ENCODE results near the gene PCNX2.

PCNX2 gene

GRCh38 chr1:233255145-233255544, 40.4 kb downstream of the PCNX2 start:
- Histone ChIP-seq H3K27me3 (ENCODE audit: insufficient read depth, poor library complexity, severe bottlenecking) (no peaks in the 10 kb centered on the region), H3K4me3 (ENCODE audit: severe bottlenecking) (no peak overlapping the region), H3K4me1 (ENCODE audit: insufficient read depth, poor library complexity, severe bottlenecking) (no peaks in the 10 kb centered on the region), H3K9me3 (ENCODE audit: severe bottlenecking) (no peaks in the 10 kb centered on the region), H3K27ac (ENCODE audit: poor library complexity, severe bottlenecking) (no peak overlapping the region), H3K36me3 (ENCODE audit: low read depth) (peaks cover 52% of the 10 kb centered on the region)
- TF ChIP-seq CTCF (IDR thresholded peaks at IDR 0.05; ENCODE audit: poor library complexity, severe bottlenecking) = no peak
- ATAC-seq (ENCODE audit: low read depth) (no peak), DNase-seq (ENCODE audit: low spot score) (no peak)

- Histone ChIP-seq H3K4me3 (ENCODE audit: severe bottlenecking) (no peak overlapping the region), H3K36me3 (ENCODE audit: low read depth) (peaks cover 48% of the 10 kb centered on the region), H3K27me3 (ENCODE audit: insufficient read depth, poor library complexity, severe bottlenecking) (no peaks in the 10 kb centered on the region), H3K4me1 (ENCODE audit: insufficient read depth, poor library complexity, severe bottlenecking) (no peaks in the 10 kb centered on the region), H3K9me3 (ENCODE audit: severe bottlenecking) (no peaks in the 10 kb centered on the region), H3K27ac (ENCODE audit: poor library complexity, severe bottlenecking) (no peak overlapping the region)
- ATAC-seq (ENCODE audit: low read depth) = no peak
- TF ChIP-seq CTCF (IDR thresholded peaks at IDR 0.05; ENCODE audit: poor library complexity, severe bottlenecking) = no peak
- no peak for DNase-seq (ENCODE audit: low spot score)
These were observed 41.6 kb downstream of the PCNX2 start for GRCh38 chr1:233253832-233254331.

GRCh38 chr1:233253231-233253831, 42.2 kb downstream of the PCNX2 start:
- peaks cover 46% of the 10 kb centered on the region for H3K36me3 ChIP-seq (ENCODE audit: low read depth)
- no peak for ATAC-seq (ENCODE audit: low read depth)
- H3K4me3 ChIP-seq (ENCODE audit: severe bottlenecking) = no peak overlapping the region
- H3K9me3 ChIP-seq (ENCODE audit: severe bottlenecking) = no peaks in the 10 kb centered on the region
- H3K27ac ChIP-seq (ENCODE audit: poor library complexity, severe bottlenecking) = no peak overlapping the region
- H3K4me1 ChIP-seq (ENCODE audit: insufficient read depth, poor library complexity, severe bottlenecking) = no peaks in the 10 kb centered on the region
- DNase-seq (ENCODE audit: low spot score) = no peak
- H3K27me3 ChIP-seq (ENCODE audit: insufficient read depth, poor library complexity, severe bottlenecking) = no peaks in the 10 kb centered on the region
- TF ChIP-seq CTCF (IDR thresholded peaks at IDR 0.05; ENCODE audit: poor library complexity, severe bottlenecking) = no peak

GRCh38 chr1:233252441-233252840, 43.1 kb downstream of the PCNX2 start:
- Histone ChIP-seq H3K27ac (ENCODE audit: poor library complexity, severe bottlenecking) (no peak overlapping the region), H3K4me3 (ENCODE audit: severe bottlenecking) (no peak overlapping the region), H3K27me3 (ENCODE audit: insufficient read depth, poor library complexity, severe bottlenecking) (no peaks in the 10 kb centered on the region), H3K4me1 (ENCODE audit: insufficient read depth, poor library complexity, severe bottlenecking) (no peaks in the 10 kb centered on the region), H3K36me3 (ENCODE audit: low read depth) (peaks cover 37% of the 10 kb centered on the region), H3K9me3 (ENCODE audit: severe bottlenecking) (no peaks in the 10 kb centered on the region)
- TF ChIP-seq CTCF (IDR thresholded peaks at IDR 0.05; ENCODE audit: poor library complexity, severe bottlenecking) = no peak
- DNase-seq (ENCODE audit: low spot score) = no peak
- ATAC-seq (ENCODE audit: low read depth) = no peak

- Histone ChIP-seq H3K27me3 (ENCODE audit: insufficient read depth, poor library complexity, severe bottlenecking) (no peaks in the 10 kb centered on the region), H3K9me3 (ENCODE audit: severe bottlenecking) (no peaks in the 10 kb centered on the region), H3K36me3 (ENCODE audit: low read depth) (peaks cover 34% of the 10 kb centered on the region), H3K4me1 (ENCODE audit: insufficient read depth, poor library complexity, severe bottlenecking) (no peaks in the 10 kb centered on the region), H3K4me3 (ENCODE audit: severe bottlenecking) (no peak overlapping the region), H3K27ac (ENCODE audit: poor library complexity, severe bottlenecking) (no peak overlapping the region)
- ATAC-seq (ENCODE audit: low read depth) (no peak), DNase-seq (ENCODE audit: low spot score) (no peak)
- no peak for TF ChIP-seq CTCF (IDR thresholded peaks at IDR 0.05; ENCODE audit: poor library complexity, severe bottlenecking)
These were observed 44.3 kb downstream of the PCNX2 start for GRCh38 chr1:233251201-233251720.

Measured in RWPE2 (cell line).